ENCODE results near the gene TFF3. TPM values are rescaled to one million over a fixed set of nuclear protein-coding genes. Genes with fewer than 3 reads are reported as not detected.
"Not testable (repeated sequence)": the region's sequence is repeated elsewhere in the genome, so short reads cannot be mapped to it uniquely, and the experiment has no call there.

TFF3 gene
- total RNA-seq, 4 donors from 2014 or later, result 3.6 to 16.8 (median 8.7) TPM

DNA sequence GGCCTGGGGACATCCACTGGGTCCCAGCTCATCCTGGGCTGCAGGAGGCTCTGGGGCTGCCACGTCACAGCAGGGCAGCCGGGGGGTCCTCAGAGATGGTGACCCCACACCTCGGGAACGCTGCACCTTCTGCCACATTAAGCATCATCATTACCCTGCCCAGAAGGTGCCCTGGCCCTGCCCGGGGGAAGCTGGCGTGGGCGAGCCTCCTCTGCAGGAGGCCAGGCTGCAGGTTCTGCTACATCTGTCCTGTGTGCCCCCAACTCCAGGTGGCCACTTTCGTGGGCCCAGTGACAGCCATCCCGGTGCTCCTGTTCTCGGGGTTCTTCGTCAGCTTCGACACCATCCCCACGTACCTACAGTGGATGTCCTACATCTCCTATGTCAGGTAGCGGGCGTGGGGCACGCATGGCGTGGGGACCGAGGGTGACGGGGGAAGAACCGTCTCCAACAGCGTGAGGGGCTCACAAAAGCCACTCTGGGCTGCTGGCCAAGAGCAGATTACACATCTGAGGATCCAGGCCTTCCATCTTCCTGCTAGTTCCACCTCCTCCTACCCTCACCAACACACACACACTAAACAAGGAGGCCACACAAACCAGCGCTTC lies 20.8 kb downstream of the TFF3 start:
- 94 to 96% methylated on average over 18 to 22 of the region's 22 CpGs for WGBS, 2 donors
- TF ChIP-seq, protein P1, sequence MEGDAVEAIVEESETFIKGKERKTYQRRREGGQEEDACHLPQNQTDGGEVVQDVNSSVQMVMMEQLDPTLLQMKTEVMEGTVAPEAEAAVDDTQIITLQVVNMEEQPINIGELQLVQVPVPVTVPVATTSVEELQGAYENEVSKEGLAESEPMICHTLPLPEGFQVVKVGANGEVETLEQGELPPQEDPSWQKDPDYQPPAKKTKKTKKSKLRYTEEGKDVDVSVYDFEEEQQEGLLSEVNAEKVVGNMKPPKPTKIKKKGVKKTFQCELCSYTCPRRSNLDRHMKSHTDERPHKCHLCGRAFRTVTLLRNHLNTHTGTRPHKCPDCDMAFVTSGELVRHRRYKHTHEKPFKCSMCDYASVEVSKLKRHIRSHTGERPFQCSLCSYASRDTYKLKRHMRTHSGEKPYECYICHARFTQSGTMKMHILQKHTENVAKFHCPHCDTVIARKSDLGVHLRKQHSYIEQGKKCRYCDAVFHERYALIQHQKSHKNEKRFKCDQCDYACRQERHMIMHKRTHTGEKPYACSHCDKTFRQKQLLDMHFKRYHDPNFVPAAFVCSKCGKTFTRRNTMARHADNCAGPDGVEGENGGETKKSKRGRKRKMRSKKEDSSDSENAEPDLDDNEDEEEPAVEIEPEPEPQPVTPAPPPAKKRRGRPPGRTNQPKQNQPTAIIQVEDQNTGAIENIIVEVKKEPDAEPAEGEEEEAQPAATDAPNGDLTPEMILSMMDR (IDR thresholded peaks at IDR 0.05), result no peak
- TF ChIP-seq POLR2A (IDR thresholded peaks at IDR 0.05), result no peak
- no peak for DNase-seq (ENCODE audit: low spot score in 2 of 2)
- H3K4me3 ChIP-seq (ENCODE audit: low read depth, poor library complexity, severe bottlenecking), result no peak overlapping the region
- intact Hi-C loops (cut with DNase I; ENCODE audit: low total_unique reads), result no loop called here

DNA sequence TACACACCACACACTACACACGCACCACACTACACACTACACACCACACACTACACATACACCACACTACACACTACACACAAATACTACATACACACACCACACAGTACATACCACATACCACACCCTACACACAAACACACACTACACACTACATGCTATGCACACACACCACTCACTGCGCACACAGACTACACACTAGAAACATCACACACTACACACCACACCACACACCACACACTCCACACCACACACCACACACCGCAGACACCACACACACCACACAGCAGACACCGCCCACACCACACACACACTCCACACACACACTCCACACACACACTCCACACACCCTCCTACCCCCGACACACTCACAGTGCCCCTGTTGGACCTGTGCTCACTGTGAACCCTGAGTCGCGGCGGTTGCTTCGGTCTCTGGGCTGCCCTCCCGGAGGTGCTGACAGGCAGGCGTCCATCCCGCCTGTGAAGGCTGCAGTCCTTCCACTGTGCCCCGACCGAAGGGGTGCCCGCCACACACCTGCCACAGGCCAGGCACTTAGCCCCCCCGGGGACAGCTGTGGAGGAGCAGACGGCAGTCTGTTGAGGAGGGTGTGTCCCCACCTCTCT lies 21.4 kb downstream of the TFF3 start:
- WGBS, 2 donors, result 85 to 97% methylated on average over 5 to 17 of the region's 17 CpGs
- intact Hi-C loops (cut with DNase I; ENCODE audit: low total_unique reads), result no loop called here
- no peak overlapping the region for H3K4me3 ChIP-seq (ENCODE audit: low read depth, poor library complexity, severe bottlenecking)

DNA sequence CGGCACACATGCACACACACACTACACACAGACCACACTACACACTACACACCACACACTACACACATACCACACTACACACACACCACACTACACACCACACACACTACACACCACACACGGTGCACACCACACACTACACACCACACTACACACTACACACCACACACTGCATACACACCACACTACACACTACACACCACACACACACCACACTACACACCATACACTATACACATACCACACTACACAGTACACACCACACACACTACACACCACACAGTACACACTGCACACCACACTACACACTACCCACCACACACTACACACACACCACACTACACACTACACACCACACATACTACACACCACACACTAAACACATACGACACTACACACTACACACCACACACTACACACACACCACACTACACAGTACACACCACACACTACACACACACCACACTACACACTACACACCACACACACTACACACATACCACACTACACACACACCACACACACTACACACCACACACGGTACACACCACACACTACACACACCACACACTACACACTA lies 22.6 kb downstream of the TFF3 start:
- DNase-seq (ENCODE audit: low spot score in 2 of 2); intact Hi-C loops (cut with DNase I; ENCODE audit: low total_unique reads); H3K4me3 ChIP-seq (ENCODE audit: low read depth, poor library complexity, severe bottlenecking): not testable (repeated sequence)
- WGBS, 2 donors, result 85 to 90% methylated on average over 4 of the region's 4 CpGs

More for the DNA sequence above, 21.4 kb downstream of the TFF3 start:
- no peak for TF ChIP-seq POLR2A (IDR thresholded peaks at IDR 0.05)
- TF ChIP-seq, protein P1 (IDR thresholded peaks at IDR 0.05), result no peak
- no peak for DNase-seq (ENCODE audit: low spot score in 2 of 2)

DNA sequence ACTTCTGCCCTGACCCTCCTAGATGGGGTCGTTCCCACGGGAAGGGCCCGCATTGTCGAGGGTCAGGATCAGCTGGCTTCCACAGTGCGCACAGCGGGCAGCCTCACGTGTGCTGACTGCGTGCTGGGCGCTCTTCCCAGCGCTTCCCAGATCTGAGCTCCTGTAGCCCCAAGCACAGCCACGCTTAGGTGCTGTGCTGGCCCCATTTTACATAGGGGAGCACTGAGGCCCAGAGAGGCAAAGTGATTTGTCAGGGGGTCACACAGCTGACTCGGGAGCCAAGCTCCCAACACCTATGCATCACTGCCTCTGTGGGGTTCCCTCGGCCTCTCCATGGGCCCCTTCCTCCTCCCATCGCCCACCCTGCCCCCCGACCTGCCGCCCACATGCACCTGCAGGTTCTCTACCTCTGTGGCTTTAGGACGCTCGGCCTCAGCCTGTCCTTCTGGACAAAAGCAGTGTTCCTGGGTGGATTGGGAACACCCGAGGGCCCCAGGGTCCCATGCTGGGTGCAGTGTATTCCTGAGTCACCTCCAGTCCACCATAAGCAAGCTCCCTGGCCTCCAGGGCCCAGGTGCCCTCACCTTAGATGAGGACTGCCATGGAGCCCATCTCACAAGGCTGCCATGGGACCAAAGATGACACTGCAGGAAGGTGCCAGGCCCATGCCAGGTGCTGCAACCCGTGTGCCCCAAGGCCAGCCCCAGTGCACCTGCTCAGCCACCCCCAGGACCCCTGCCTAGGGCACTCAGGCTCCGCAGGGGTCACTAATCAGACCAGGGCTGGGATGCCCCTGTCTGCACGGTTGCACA lies 23.3 kb downstream of the TFF3 start:
- TF ChIP-seq POLR2A (IDR thresholded peaks at IDR 0.05), result no peak
- TF ChIP-seq, protein P1 (IDR thresholded peaks at IDR 0.05), result no peak
- intact Hi-C loops (cut with DNase I; ENCODE audit: low total_unique reads), result no loop called here
- WGBS, 2 donors, result 89 to 90% methylated on average over 19 to 21 of the region's 22 CpGs
- no peak for DNase-seq (ENCODE audit: low spot score in 2 of 2)
- H3K4me3 ChIP-seq (ENCODE audit: low read depth, poor library complexity, severe bottlenecking), result no peak overlapping the region

DNA sequence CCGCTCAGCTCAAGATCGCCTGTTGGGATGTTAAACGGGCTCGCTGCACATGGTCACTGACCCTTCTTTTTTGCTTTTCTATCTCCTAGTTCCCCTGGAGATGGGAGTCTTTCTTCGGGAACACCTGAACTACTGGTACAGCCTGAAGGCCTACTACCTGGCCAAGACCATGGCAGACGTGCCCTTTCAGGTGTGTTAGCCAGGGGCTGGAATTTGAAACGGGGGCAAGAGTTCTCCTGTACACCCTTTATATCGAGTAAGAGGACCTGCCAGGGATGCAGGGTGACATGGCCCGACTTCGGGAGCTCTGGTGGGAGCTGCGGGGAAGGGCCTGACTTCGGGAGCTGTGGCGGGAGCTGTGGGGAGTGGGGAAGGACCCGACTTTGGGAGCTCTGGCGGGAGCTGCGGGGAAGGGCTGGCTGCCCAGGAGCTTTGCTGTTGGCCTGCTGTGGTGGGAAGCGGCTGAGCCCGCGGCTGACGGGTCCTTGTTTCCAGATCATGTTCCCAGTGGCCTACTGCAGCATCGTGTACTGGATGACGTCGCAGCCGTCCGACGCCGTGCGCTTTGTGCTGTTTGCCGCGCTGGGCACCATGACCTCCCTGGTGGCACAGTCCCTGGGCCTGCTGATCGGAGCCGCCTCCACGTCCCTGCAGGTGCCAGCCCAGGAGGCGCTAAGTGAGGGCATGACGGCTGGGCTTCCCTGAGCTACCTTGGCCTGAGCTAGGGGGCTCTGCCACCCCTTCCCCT lies 24.0 kb downstream of the TFF3 start:
- 85 to 90% methylated on average over 30 to 35 of the region's 35 CpGs for WGBS, 2 donors
- TF ChIP-seq POLR2A (IDR thresholded peaks at IDR 0.05), result no peak
- TF ChIP-seq, protein P1 (IDR thresholded peaks at IDR 0.05), result no peak
- no peak for DNase-seq (ENCODE audit: low spot score in 2 of 2)
- no peak overlapping the region for H3K4me3 ChIP-seq (ENCODE audit: low read depth, poor library complexity, severe bottlenecking)
- intact Hi-C loops (cut with DNase I; ENCODE audit: low total_unique reads), result no loop called here

Data from lower leg skin (tissue), 4 donors.